ENCODE measurements around the gene PPIF. TPM values are rescaled to one million over a fixed set of nuclear protein-coding genes. Genes with fewer than 3 reads are reported as not detected.
A peak's percentile ranks its signal among the peaks of the same experiment; 100 is the strongest.

PPIF gene
- total RNA-seq, 1 donor from 2014 or later = 93.4 TPM

DNA sequence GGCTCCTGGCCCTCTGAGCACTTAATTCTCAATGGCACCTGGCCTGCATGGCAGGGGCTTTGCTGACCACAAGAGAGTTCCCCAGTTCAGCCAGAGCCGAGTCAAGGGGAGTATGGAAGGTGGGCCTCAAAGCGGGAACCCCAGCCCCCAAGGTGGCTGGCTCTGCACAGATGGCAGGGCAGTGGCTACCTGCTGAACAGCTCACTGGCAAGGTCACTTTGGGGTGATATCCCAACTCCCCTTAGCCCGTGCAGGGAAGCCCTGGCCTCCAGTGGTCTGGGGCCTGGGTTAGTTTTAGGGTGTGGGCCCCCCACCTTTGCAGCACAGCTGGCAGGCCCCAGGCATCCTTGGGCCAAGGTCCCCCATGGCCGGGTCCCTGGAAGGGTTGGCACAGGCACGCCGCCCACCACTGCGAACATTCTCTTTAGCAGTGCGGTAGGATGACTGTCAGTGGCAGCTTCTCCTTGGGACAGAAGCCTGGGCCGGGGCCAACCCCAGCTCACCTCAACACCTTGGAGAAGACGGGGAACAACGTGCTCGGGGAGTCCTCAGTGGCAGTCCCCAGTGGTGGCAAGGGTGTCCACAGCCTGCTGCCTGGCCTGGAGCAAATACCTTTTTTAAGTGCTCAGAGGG, 36.8 kb downstream of the PPIF start:
- DNase-seq (ENCODE audit: low spot score) (peak; percentile 46), ATAC-seq (no peak)

DNA sequence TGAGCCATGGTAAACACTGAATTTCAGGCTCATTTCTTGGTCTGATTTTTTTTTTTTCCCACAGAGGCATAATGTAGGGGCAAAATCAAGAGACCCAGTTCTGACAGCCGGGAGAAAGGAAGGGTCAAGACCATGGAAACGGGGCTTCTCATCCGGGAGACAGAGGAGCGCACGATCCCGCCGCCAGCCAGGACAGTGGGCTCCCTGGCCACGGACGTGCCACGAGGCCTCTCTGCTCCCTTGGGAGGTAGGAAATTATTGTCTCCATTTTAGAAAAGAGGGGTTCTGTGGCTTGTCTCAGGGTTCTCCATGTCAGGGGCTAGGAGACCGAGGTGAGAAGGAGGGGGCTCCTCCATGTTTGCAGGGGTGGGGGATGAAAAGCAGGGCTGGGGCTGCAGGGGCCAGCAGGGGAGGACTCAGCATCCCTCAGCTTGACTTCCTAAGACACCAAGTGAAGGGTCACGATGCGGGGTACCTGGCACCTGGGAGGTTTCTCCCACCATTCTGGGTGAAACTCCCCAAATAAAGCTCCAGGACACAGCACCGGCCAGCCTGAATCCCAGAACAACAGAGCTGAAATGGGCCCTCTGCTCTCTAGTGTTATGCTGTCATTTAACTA, 37.6 kb downstream of the PPIF start:
- DNase-seq (ENCODE audit: low spot score) (no peak), ATAC-seq (no peak)

DNA sequence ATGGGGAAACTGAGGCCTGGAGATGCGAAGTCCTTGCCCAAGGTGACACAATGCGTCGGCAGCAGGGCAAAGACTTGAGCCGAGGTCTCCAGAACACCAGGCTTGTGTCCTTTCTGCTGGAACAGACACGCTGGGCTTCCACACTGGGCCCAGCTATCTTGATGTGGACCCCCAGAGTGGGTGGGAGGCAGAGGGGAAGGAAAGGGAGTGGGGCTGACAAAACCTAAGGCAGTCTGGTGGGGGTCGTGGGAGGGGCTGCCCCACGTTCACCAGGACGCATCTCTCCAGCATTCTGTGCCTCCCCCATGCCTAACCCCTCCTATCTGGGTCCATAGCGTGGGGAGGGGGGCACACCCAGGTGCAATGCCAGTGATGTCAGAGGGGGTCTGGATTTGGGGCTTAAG, 38.1 kb downstream of the PPIF start:
- ATAC-seq (no peak), DNase-seq (ENCODE audit: low spot score) (peak; percentile 41)

DNA sequence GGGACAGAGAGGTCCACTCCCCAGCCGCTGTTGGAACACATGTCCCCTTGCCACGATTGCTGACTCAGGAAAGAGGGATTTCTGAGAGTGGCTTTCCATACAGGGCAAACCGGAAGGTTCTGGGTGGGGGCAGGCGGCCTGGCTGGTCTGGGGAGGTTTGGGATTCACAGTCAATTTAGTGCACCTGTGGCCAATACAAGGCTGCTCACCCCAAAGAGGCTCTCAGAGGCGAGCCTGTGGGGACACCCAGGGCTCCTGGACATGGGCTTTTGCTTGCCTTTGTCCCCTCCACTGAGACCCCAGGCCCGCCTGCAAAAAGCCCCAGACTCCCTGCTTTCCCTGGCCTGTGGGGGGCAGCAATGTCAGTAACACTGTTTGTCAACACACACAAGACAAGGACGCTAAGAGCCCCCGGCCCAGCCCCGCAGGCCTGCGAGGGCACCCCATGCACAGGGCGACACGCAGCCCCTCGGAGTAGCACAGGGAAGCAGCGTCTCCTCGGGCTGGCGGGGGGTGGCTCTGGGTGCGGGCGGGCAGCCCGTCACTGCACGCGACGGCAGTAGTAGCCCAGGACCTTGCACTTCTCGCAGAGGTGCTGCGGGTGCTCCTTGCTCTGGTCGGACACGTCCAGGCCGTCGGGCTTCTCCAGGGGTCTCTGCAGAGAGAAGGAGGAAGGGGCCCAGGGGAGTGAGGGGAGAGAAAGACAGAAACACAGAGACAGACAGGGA, 38.7 kb downstream of the PPIF start:
- DNase-seq (ENCODE audit: low spot score) (peak; percentile 44), ATAC-seq (no peak)

DNA sequence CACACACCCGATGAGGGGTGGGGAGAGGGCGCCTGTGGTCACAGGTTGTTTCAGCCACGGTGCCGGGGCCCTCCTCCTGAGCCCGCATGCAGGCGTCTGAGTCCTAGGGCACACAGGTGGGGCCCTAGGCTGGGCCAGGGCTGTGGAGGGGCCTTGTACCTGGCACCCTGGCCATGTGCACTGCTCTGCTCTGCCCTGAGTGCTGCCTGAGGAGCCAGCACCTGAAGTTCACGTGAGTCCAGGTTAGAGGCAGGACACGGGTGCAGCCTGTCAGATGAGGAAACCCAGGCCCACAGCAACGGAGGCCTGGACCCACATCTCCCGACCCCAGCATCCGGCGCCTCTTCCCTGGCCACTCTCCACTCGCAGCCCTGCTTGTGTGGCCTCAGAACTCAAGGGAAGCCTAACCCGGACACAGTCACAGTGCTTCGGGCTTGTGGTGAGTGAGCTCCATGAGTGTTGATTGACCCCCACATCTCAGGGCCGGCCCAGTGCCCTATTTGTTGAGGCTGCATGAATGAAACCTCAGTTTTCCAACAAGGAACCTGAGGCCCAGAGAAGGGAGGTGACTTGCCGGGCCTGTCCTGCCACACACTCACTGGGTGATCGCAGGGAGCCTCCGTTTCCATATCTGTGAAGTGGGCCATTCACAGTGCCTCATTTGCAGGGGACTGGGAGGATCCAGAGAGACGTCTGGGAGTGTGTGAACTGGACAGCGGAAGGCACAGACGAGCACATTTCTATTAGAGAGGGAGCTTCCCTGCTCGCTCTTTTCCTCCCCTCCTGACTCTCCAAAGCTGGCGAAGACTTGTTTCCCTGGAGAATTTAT, 39.6 kb downstream of the PPIF start:
- DNase-seq (ENCODE audit: low spot score) (peak; percentile 38), ATAC-seq (peak; percentile 5)

DNA sequence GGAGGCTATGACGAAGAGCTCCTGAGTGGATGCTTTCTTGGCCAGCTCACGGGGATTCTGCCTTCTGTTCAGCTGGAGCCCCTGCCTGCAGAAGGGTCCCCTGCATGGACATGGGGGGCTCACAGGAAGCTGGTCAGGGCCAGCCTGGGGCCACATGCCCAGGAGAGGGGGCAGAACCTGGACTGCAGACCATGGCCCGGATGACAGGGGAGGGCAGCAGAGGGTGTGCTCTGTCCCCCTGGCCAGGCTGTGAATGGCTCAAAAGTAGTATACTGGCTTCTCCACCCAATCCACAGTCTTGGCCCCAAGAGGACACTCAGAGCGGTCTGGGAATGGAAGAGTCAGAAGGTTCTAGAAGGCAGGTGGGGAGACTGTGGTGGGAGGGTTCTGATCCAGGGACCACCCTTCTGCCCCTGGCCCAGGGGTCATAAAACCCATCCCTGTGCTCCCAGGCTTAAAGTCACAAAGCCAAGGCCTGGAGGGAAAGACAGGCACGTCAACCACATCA, 40.3 kb downstream of the PPIF start:
- ATAC-seq = no peak
- no peak for DNase-seq (ENCODE audit: low spot score)

DNA sequence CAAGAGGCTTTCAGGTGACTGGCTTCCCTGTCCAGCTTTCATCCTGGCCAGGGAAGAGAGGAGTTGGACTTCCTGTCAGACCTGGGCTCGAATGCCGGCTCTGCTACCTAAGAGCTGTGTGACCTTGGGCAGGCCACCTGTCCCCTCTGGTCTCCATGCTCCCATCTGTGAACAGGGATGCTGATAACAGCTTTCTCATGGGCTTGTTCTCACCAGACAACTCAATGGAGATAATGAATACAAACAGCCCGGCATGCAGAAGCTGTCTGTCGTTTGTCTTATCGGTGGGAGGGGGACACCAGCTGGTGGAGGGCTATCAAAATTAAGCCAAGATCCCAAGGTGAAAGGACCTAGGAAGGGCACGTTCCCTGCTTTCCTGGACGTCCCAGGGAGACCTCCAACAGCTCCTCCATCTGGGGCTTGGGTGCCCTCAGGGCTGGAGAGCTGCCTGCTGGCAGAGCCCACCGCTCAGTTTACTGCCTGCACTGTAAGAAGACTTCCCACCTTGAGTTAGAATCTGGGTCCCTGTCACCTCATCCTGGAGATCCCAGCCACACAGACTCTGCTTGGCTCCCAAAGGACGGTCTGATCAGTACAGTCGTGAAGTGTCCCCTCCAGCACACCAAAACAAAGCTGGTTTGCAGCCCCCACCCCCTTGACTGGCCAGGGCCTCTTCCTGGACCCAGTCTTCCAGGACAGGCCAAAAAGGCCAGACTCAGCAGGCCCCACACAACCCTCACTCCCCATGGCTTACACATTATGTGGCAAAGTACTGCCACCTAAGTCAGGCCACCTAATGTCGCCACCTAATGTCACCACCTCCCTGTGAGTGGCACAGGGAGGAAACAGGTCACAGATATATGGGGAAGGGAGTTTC, 40.9 kb downstream of the PPIF start:
- ATAC-seq (no peak), DNase-seq (ENCODE audit: low spot score) (peak; percentile 38)

DNA sequence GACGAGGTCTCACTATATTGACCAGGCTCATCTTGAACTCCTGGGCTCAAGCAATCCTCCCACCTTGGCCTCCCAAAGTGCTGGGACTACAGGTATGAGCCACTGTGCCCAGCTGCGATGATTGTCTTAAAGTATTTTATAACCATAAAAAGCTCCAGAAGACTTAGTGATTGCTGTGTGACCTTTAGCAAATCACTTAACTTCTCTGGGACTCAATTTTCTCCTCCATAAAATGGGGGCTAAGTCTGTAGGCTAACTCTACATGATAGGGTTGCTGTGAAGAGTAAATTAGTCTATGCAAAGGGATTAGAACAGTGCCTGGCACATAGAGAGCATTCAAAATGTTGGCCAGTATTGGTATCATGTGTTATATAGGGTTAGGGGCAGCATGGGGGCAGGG, 42.8 kb downstream of the PPIF start:
- ATAC-seq (no peak), DNase-seq (ENCODE audit: low spot score) (no peak)

DNA sequence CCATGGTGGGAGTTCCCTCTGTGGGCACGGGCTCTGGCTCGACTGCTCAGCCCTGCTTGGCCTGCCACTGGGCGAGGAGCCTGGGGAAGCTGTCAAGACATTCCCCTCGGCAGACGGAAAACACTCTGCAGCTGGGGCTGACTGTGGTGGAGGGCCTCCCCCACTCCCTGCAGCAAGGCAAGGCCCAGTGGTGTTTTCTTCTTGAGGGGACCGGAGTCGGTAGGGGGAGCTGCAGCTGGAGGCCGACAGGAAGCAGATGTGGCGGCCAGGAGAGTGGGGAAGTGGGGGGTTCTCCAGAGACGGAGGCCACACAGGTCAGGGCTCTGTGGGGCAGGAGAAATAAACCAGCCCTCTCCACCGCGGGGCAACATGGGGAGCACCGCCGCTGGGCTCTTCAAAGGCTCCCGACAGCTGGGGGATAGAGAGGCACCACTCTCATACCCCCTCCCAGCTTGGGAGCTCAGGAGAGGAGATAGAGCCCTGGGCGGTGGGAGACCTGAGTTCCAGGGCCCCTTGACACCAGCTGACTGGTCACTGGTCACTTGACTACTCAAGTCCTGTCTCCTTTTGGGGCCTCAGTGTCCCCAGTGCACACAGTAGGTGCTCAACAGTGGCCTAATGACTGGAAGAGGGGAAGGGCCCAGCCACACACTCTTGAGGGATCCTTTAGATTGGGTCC, 43.4 kb downstream of the PPIF start:
- ATAC-seq = peak; percentile 2
- peak; percentile 42 for DNase-seq (ENCODE audit: low spot score)

DNA sequence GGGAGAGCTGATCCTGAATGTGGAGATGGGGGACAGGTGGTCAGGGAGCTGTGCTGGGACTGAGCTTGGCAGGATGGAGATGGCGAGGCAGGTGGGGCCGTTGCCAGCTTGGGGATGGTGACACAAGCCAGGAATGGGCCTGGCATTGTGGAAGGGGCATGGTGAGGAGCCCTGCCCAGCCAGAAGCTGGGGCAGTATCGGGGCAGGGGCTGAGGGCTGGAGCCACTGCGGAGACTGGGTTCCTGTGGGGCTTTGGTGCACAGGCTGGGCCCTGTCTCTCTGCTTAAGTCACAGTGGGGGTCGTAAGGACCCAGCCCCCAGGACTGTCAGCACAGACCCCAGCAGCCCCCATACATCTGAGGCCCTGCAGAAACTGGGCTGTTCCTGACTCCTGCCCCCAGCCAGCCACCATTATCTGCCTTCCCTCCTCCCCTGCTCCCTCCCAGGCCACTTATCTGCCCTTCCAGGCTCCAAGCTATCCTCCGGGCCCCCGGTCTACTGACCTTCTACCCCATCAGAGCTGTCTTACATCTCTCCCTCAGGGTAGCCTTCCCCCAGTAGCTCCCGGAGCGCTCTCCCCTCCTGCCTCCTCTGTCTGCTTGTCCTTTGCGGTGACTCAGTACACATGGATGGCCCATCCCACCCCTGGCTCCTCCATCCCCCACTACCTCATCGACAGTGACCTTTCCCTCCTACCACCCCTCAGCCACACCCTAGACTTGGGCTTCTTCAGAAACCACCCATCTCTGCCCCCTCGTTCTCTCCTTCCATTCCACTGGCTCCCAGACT, 44.2 kb downstream of the PPIF start:
- peak; percentile 15 for ATAC-seq

DNA sequence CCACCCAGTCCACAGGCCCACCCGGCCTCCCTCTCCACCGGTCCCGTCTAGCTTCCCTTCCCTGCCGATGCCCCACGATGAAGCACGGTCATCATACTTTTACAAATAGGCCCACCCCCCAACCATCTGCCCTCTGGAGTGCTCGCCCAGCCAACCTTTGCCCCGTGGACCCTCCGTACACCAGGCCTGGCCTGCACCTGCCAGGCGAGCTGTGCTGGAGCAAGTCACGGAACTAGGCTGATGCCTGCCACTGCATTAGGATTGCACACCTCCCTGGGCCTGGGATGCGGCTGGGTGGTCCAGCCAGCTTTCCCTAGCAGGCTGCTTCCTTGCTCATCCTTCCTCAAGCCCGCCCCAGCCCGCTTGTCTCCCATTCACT, 44.7 kb downstream of the PPIF start:
- peak; percentile 36 for DNase-seq (ENCODE audit: low spot score)

More for the DNA sequence above, 44.2 kb downstream of the PPIF start:
- DNase-seq (ENCODE audit: low spot score) = peak; percentile 49

DNA sequence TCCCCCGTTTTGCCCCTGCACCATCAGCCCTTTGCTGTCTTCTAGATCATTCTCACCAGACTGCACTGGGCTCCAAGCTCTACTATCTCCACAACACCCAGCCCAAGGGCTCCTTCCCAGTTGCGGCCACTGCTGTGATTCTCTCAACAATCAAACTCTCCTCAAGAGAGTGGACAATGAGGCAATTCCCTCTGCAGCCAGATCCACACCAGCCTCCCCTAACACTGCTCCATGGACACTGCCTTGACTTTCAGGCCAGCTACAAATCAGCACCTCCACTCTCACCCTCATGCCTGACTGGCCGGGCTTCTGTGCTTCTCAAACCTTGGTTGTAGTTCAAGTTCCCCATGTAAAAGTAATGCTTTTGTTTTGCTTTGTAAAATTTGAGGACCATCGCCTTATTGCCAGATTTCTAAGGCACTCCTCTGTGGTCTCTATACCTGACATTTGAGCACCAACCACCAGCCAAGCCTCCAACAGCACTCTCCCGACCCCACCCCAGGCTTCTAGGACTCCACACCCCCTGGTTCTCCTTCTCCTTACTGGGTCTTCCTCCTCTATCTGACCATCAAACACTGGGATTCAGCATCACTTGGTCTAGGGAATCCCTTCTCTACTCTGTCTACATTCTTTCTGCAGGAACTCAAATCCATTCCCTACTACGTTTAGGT, 45.4 kb downstream of the PPIF start:
- ATAC-seq (no peak), DNase-seq (ENCODE audit: low spot score) (peak; percentile 30)

More for the DNA sequence above, 44.7 kb downstream of the PPIF start:
- ATAC-seq = no peak

DNA sequence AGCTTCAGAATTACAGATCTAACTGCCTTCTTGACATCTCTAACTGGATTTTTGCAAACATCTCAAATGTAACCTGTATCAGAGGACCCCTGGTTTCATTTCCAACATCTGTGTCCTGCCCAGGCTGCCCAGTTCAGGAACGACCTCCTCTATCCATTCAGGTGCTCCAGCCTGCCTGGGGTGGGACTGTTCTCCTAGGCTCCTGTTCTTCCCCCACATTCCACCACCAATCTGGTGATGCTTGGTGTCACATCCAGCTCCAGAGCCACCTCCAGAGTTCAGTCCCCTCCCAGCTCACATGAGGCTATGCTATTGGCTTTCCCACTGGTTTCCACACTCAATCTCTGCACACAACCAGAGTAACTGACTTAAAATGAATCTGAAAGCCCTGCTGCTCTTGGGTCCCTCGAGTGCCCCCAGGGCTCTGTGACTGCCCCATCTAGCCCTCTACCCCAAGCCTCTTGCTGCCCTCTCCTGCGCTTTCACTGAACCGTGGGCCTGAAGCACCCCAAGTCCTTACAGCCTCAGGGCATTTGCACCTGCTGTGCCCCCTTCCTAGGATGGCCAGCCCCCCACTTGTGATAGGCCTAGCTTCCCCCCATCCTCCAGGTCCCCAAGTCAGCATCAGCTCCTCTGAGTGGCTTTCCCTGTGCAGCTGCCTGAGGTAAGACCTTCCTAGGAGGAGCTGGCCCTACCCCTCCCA, 46.1 kb downstream of the PPIF start:
- DNase-seq (ENCODE audit: low spot score) (peak; percentile 33), ATAC-seq (no peak)

DNA sequence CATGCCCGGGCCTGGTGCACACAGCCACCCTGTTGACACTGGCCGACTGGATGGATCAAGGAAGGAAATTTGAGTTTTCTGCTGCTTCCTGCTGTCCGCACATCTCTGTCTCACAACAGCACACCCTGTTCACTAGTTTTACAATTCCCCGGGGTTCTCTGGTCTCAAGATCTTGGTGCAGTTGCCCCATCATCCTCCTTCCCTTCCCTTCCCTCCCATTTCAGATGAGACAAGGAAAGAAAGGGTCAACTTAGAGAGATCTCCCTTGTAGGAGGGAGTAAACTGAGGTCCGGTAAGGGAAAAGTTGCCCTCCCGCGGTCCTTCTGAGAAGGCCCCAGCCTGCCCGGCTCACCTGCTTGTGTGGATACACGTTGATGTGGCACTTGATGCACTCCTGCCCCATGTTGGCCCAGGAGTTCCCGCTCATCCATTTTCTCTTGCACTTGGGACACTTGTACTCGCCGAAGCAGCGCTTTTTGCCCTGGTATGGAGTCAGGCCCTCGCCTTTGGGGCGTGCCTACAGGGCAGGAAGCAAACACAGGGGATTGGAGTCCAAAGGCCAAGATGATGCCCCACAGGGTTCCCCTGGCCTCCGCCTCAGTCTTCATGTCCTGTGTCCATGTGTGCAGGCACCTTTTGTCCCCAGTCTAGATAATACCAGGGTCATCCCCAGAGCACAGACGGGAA, 46.8 kb downstream of the PPIF start:
- peak; percentile 49 for DNase-seq (ENCODE audit: low spot score)
- ATAC-seq = peak; percentile 13

DNA sequence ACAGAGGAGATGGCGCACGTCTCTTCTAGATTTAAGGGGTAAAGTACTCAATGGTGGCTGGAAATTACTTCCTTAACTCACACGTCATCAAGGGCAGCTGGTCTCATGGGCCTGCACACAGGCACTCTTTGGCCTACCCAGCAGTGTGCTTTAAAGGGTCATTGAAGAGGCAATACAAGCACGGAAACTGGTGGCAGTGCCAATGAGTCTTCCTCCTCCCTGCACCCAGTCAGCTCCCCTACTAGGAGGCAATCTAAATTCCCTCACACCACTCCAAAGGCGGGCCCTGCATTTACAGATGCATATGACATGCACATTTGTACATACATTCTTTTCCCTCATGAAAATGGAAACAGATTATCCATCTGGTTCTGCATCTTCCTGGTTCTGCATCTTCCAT, 47.4 kb downstream of the PPIF start:
- ATAC-seq (no peak), DNase-seq (ENCODE audit: low spot score) (no peak)

DNA sequence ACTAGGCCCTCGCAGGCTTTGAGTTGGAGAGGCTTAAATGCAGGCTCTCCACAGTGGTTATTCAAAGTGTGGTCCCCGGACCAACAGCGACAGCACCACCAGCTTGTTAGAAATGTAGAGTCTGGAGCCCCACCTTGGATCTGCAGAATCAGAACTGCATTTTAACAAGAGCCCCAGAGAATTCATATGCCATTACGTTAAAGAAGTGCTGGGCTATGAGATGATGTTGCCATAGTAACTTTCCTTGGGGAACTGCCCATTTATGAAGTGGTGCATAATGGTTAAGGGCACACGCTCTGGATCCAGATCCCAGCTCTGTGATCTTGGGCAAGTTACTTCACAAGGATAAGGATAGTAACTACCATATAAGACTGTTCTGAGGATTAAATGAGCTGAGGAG, 49.3 kb downstream of the PPIF start:
- DNase-seq (ENCODE audit: low spot score) = no peak
- no peak for ATAC-seq

DNA sequence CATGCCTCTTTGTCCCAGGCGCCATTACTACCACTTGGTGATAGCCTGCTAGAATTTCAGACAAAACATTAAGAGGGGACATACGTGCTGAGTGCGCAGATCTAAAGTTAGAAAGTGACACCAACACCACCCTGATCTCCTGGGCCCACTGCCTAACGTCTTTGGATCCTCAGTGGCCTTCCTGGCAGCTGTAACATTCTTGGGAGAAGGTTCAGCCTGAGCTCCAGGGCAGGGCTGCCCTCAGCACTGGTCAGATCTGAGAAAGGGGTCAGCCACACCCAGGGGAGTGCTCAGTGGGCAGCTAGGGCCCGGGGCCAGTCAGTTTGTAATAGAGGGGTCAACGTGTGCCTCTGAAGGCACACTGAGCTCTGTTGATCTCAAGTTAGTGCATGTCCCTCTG, 49.8 kb downstream of the PPIF start:
- DNase-seq (ENCODE audit: low spot score) = no peak
- ATAC-seq = no peak

Data from left lobe of liver (tissue), 2 donors.